Fibroblast of lung (primary cell): ENCODE measurements around the gene PARG. TPM values are rescaled to one million over a fixed set of nuclear protein-coding genes. Genes with fewer than 3 reads are reported as not detected.
A peak's percentile ranks its signal among the peaks of the same experiment; 100 is the strongest.
"Not testable (repeated sequence)": the region's sequence is repeated elsewhere in the genome, so short reads cannot be mapped to it uniquely, and the experiment has no call there.

Experiments
- DNase-seq, 2 donors: peaks; one replicate each; pipeline versions ENCODE4 v3.0.0 to v3.0.0-alpha.2; 2010; ENCODE audit warnings: low read depth in 2 of 2
- H2AFZ ChIP-seq: 2 replicates; pipeline ENCODE4 v1.5.1; 2012; ENCODE audit warnings: low read length, control low read depth, inconsistent platforms
- H3K27ac ChIP-seq: 2 replicates; pipeline ENCODE4 v1.5.1; 2011; ENCODE audit warnings: low read length, control low read depth; ENCODE audit not compliant: insufficient read depth
- H3K27me3 ChIP-seq: 2 replicates; pipeline ENCODE4 v1.5.1; 2011; ENCODE audit warnings: mild to moderate bottlenecking, low read length; ENCODE audit not compliant: control insufficient read depth, insufficient read depth
- H3K36me3 ChIP-seq: 2 replicates; pipeline ENCODE4 v1.5.1; 2011; ENCODE audit warnings: low read length; ENCODE audit not compliant: control insufficient read depth, insufficient read depth
- H3K4me1 ChIP-seq: 2 replicates; pipeline ENCODE4 v1.5.1; 2011; ENCODE audit warnings: low read length; ENCODE audit not compliant: control insufficient read depth, insufficient read depth; ENCODE audit errors: extremely low read depth
- H3K4me2 ChIP-seq: 2 replicates; pipeline ENCODE4 v1.5.1; 2011; ENCODE audit warnings: low read length, control low read depth; ENCODE audit not compliant: insufficient read depth; ENCODE audit errors: extremely low read depth
- H3K4me3 ChIP-seq, 4 experiments: fragments of 200-600 bp in 1 of 4; sonication (generic) in 1 of 4; replicated peaks in 1 of 4; 2 replicates each; pipeline ENCODE4 v1.5.1; 2011 to 2016; ENCODE audit warnings: low read length in 4 of 4, low read depth in 3 of 4, mild to moderate bottlenecking in 3 of 4, control low read depth in 2 of 4, inconsistent platforms in 1 of 4, mixed read lengths in 1 of 4; ENCODE audit not compliant: insufficient read depth in 1 of 4; ENCODE audit errors: control extremely low read depth in 1 of 4
- H3K79me2 ChIP-seq: 2 replicates; pipeline ENCODE4 v1.5.1; 2012; ENCODE audit warnings: mild to moderate bottlenecking, low read length, inconsistent platforms; ENCODE audit not compliant: control insufficient read depth, insufficient read depth
- H3K9ac ChIP-seq: 2 replicates; pipeline ENCODE4 v1.5.1; 2011; ENCODE audit warnings: mild to moderate bottlenecking, low read length, control low read depth; ENCODE audit not compliant: insufficient read depth
- H3K9me3 ChIP-seq: 2 replicates; pipeline ENCODE4 v1.5.1; 2012; ENCODE audit warnings: low read depth, low read length; ENCODE audit not compliant: control insufficient read depth, insufficient read depth
- H4K20me1 ChIP-seq: 2 replicates; pipeline ENCODE4 v1.5.1; 2011; ENCODE audit warnings: low read length; ENCODE audit not compliant: control insufficient read depth, insufficient read depth; ENCODE audit errors: extremely low read depth
- polyA plus RNA-seq, 2 donors: library from polyadenylated mRNA; depleted of rRNA in 1 of 2; stranded (reverse) in 1 of 2; unstranded in 1 of 2; fragments of >200 nt; gene quantifications; 2 replicates each; pipeline ENCODE4 v1.2.1, GENCODE V29; 2011 to 2012; ENCODE audit warnings: missing spikeins in 1 of 2
- total RNA-seq: library from RNA; depleted of rRNA; stranded (reverse); fragments of >200 nt; gene quantifications from 2 replicates; pipeline ENCODE4 v1.2.1, GENCODE V29; 2014

The PARG gene
- total and polyA plus RNA-seq, 2 donors (not counting 1 experiment from before 2014, with no cell fraction given), result 12.1 to 34.7 TPM

GRCh38 chr10:49908290-49909080, 33.3 kb downstream of the PARG start:
- H2AFZ ChIP-seq, H3K4me1 ChIP-seq, H3K27ac ChIP-seq, H3K9ac ChIP-seq, H3K4me3 ChIP-seq, H4K20me1 ChIP-seq, H3K9me3 ChIP-seq, H3K27me3 ChIP-seq, H3K79me2 ChIP-seq, H3K36me3 ChIP-seq, DNase-seq: not testable (repeated sequence)
- H3K4me2 ChIP-seq, result peak overlapping the region; percentile 5

DNA sequence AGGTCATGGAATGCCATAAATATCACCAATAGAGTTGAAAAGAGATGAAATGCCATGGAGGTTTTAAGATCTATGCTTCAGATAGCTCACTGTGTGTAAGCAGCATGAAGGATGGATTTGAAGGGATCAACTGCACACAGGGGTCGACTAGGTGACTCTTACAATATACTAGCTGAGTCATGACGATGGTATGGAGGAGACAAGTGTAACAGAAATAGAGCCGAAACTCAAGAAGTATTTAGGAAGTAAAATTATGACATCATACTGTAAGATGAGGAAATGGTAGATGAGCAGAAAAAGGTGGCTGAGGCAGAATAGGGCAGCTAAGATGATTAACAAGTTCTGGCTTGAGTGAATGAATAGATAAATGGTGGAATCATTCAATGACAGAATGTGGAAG, 38.0 kb downstream of the PARG start:
- H3K4me2 ChIP-seq, H3K9ac ChIP-seq, H4K20me1 ChIP-seq, H3K36me3 ChIP-seq, H3K4me3 ChIP-seq, H3K4me1 ChIP-seq, H3K79me2 ChIP-seq, H3K9me3 ChIP-seq, H2AFZ ChIP-seq, H3K27ac ChIP-seq, H3K27me3 ChIP-seq: not testable (repeated sequence)
- peak in 1 of 2 donors; percentile 7 for DNase-seq

DNA sequence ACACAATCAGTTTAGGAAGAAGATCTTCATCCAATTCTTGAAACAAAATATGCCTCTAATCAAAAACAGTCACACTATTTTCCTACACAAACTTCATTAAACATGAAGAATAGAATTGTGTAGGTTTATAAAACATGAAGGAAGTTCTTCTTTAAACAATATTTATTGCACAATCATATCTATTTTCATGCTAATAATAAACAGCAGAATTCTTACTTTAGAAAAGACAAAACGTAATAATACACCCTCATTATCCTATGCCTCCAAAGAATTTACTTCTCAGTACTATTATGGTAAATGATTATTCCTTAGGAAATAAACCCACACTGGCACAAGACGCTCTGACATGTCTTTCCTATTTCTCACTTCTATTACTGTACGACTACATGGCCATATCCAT, 41.4 kb downstream of the PARG start:
- H3K79me2 ChIP-seq, H3K27me3 ChIP-seq, H3K9me3 ChIP-seq, DNase-seq, H3K4me2 ChIP-seq, H3K4me3 ChIP-seq, H2AFZ ChIP-seq, H3K9ac ChIP-seq, H3K36me3 ChIP-seq, H3K27ac ChIP-seq, H4K20me1 ChIP-seq, H3K4me1 ChIP-seq: not testable (repeated sequence)

- H3K27ac ChIP-seq, H3K4me1 ChIP-seq, DNase-seq, H3K79me2 ChIP-seq, H2AFZ ChIP-seq, H4K20me1 ChIP-seq, H3K36me3 ChIP-seq, H3K4me2 ChIP-seq, H3K9me3 ChIP-seq, H3K4me3 ChIP-seq, H3K9ac ChIP-seq, H3K27me3 ChIP-seq: not testable (repeated sequence)
Observed at GRCh38 chr10:49899999-49900398, 41.8 kb downstream of the PARG start.

DNA sequence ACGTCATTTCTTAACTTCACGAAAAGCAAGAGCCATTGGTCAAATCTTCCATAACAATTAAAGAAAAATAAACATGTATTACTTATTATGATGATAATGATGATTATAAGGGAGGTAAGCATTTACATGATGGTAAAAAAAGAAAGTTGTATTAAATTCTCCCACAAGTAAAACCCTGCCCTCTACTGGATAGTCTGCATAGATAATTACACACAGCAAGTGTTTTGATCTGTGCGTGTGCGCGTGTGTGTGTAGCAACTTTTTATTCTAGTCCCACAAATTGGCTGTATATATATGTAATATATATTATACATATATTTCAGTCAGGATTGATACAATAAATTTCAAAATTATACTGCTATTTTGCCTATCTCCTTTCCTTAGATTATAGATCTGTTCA, 51.8 kb downstream of the PARG start:
- not testable (repeated sequence) for H4K20me1 ChIP-seq, H3K9me3 ChIP-seq, H3K4me3 ChIP-seq, H3K9ac ChIP-seq, H3K4me2 ChIP-seq, H3K4me1 ChIP-seq, H3K36me3 ChIP-seq, DNase-seq, H3K79me2 ChIP-seq, H3K27ac ChIP-seq, H2AFZ ChIP-seq, H3K27me3 ChIP-seq

- H3K9me3 ChIP-seq, H3K4me3 ChIP-seq, H3K36me3 ChIP-seq, H3K27ac ChIP-seq, H3K9ac ChIP-seq, DNase-seq, H3K79me2 ChIP-seq, H2AFZ ChIP-seq, H3K4me1 ChIP-seq, H4K20me1 ChIP-seq, H3K4me2 ChIP-seq, H3K27me3 ChIP-seq: not testable (repeated sequence)
Observed at GRCh38 chr10:49884739-49885331, 57.0 kb downstream of the PARG start.

DNA sequence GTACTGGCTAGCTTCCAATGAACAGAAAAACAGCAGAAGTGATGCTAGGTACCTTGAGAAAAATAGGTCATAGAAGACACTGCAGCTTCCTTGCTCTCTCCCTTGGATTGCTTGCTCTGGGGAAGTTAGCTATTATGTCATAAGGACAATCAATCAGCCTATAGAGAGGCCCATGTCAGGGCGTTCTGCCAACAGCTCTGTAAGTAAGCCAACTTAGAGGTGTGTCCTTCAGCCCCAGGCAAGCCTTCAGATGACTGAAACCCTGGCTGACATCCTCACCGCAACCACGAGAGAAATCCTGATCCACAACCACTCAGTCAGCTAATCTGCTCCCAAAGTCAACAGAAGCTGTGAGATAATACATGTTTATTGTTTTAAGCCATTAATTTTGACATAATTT, 58.0 kb downstream of the PARG start:
- H3K9ac ChIP-seq, H3K27me3 ChIP-seq, H4K20me1 ChIP-seq, H3K27ac ChIP-seq, H3K4me1 ChIP-seq, H3K4me2 ChIP-seq, H3K9me3 ChIP-seq, H2AFZ ChIP-seq, H3K79me2 ChIP-seq, DNase-seq, H3K36me3 ChIP-seq, H3K4me3 ChIP-seq: not testable (repeated sequence)
